HepG2 (cell line): ENCODE results near the gene AFG1L. TPM values are rescaled to one million over a fixed set of nuclear protein-coding genes. Genes with fewer than 3 reads are reported as not detected.

Experiments used
- ARHGAP35 ChIP-seq: sonication (generic); formaldehyde crosslinking; IDR thresholded peaks from 2 replicates; pipeline ENCODE4 v1.9.0; 2022; ENCODE audit warnings: mild to moderate bottlenecking, inconsistent platforms, moderate library complexity, missing genetic modification reagents, borderline replicate concordance
- ATF1 ChIP-seq: IDR thresholded peaks from 2 replicates; pipeline ENCODE4 v1.6.1; 2016; ENCODE audit warnings: mild to moderate bottlenecking, control low read depth
- CREBL2 ChIP-seq: sonication (generic); formaldehyde crosslinking; IDR thresholded peaks from 2 replicates; pipeline ENCODE4 v1.8.1; 2023; ENCODE audit warnings: missing genetic modification reagents, mild to moderate bottlenecking, borderline replicate concordance
- FOSL1 ChIP-seq: sonication (generic); formaldehyde crosslinking; IDR thresholded peaks from 2 replicates; pipeline ENCODE4 v1.9.0; 2021; ENCODE audit warnings: missing genetic modification reagents, borderline replicate concordance
- JARID2 ChIP-seq: sonication (generic); formaldehyde crosslinking; IDR thresholded peaks from 2 replicates; pipeline ENCODE4 v1.8.1; 2023; ENCODE audit warnings: missing genetic modification reagents, inconsistent platforms; ENCODE audit not compliant: insufficient replicate concordance
- LCORL ChIP-seq, 2 experiments: fragments of 450-650 bp in 1 of 2; sonication (generic) in 1 of 2; formaldehyde crosslinking in 1 of 2; IDR thresholded peaks; 2 replicates each; pipeline versions ENCODE4 v1.5.0 to v1.6.1; 2017 to 2020; ENCODE audit warnings: antibody characterized with exemption in 1 of 2, missing genetic modification reagents in 1 of 2
- MED1 ChIP-seq: sonication (generic); formaldehyde crosslinking; IDR thresholded peaks from 2 replicates; pipeline ENCODE4 v1.4.0; 2020; ENCODE audit warnings: missing genetic modification reagents
- MLLT10 ChIP-seq: sonication (generic); formaldehyde crosslinking; IDR thresholded peaks from 2 replicates; pipeline ENCODE4 v1.4.0; 2020; ENCODE audit warnings: missing genetic modification reagents
- NFIB ChIP-seq: sonication (generic); formaldehyde crosslinking; IDR thresholded peaks from 2 replicates; pipeline ENCODE4 v1.9.0; 2021; ENCODE audit warnings: missing genetic modification reagents, mild to moderate bottlenecking, borderline replicate concordance
- NFKBIZ ChIP-seq: IDR thresholded peaks from 2 replicates; pipeline ENCODE4 v1.6.1; 2018; ENCODE audit warnings: missing genetic modification reagents, missing compliant biosample characterization
- NFRKB ChIP-seq: fragments of 450-650 bp; IDR thresholded peaks from 2 replicates; pipeline ENCODE4 v1.6.1; 2017
- NFYB ChIP-seq: sonication (generic); formaldehyde crosslinking; IDR thresholded peaks from 2 replicates; pipeline ENCODE4 v1.4.0; 2020; ENCODE audit warnings: missing genetic modification reagents
- PTBP1 ChIP-seq: fragments of 200-400 bp; formaldehyde crosslinking; IDR thresholded peaks from 2 replicates; pipeline ENCODE4 v1.6.1; 2018; ENCODE audit warnings: low read length, low read depth; ENCODE audit not compliant: poor library complexity, severe bottlenecking
- REPIN1 ChIP-seq: sonication (generic); formaldehyde crosslinking; IDR thresholded peaks from 2 replicates; pipeline ENCODE4 v1.8.0; 2022; ENCODE audit warnings: missing genetic modification reagents, low read depth, mild to moderate bottlenecking, borderline replicate concordance
- SMAD1 ChIP-seq: sonication (generic); formaldehyde crosslinking; IDR thresholded peaks from 2 replicates; pipeline ENCODE4 v1.4.0; 2020; ENCODE audit warnings: missing genetic modification reagents, low read depth, mild to moderate bottlenecking, borderline replicate concordance
- TCF7 ChIP-seq: sonication (generic); IDR thresholded peaks from 2 replicates; pipeline ENCODE4 v1.6.1; 2016; ENCODE audit warnings: antibody characterized with exemption, low read depth
- TGIF2 ChIP-seq: IDR thresholded peaks from 2 replicates; pipeline ENCODE4 v1.6.1; 2016; ENCODE audit warnings: control low read depth, missing compliant biosample characterization
- THAP7 ChIP-seq: sonication (generic); formaldehyde crosslinking; IDR thresholded peaks from 2 replicates; pipeline ENCODE4 v1.8.1; 2023; ENCODE audit warnings: mild to moderate bottlenecking, missing genetic modification reagents
- TIGD3 ChIP-seq: sonication (generic); formaldehyde crosslinking; IDR thresholded peaks from 2 replicates; pipeline ENCODE4 v1.5.1; 2020; ENCODE audit warnings: mild to moderate bottlenecking, missing genetic modification reagents, borderline replicate concordance
- ZIK1 ChIP-seq: sonication (generic); formaldehyde crosslinking; IDR thresholded peaks from 2 replicates; pipeline ENCODE4 v1.5.0; 2020; ENCODE audit warnings: mild to moderate bottlenecking, low read depth, missing genetic modification reagents, borderline replicate concordance
- ZKSCAN5 ChIP-seq: sonication (generic); formaldehyde crosslinking; IDR thresholded peaks from 2 replicates; pipeline ENCODE4 v1.5.1; 2020; ENCODE audit warnings: mild to moderate bottlenecking, missing genetic modification reagents
- ZNF10 ChIP-seq: sonication (generic); formaldehyde crosslinking; IDR thresholded peaks from 2 replicates; pipeline ENCODE4 v1.4.0; 2020; ENCODE audit warnings: mild to moderate bottlenecking, low read depth, missing genetic modification reagents, borderline replicate concordance
- ZNF20 ChIP-seq: sonication (generic); formaldehyde crosslinking; IDR thresholded peaks from 2 replicates; pipeline ENCODE4 v1.4.0; 2020; ENCODE audit warnings: mild to moderate bottlenecking, moderate library complexity, missing genetic modification reagents
- ZNF652 ChIP-seq: IDR thresholded peaks from 2 replicates; pipeline ENCODE4 v1.6.1; 2016; ENCODE audit warnings: low read depth, borderline replicate concordance
- ZNF788 ChIP-seq: sonication (generic); formaldehyde crosslinking; IDR thresholded peaks from 2 replicates; pipeline ENCODE4 v1.5.0; 2020; ENCODE audit warnings: mild to moderate bottlenecking, missing genetic modification reagents, borderline replicate concordance
- ZSCAN30 ChIP-seq: sonication (generic); formaldehyde crosslinking; IDR thresholded peaks from 2 replicates; pipeline ENCODE4 v1.5.0; 2020; ENCODE audit warnings: mild to moderate bottlenecking, missing genetic modification reagents
- ZUFSP ChIP-seq: sonication (generic); formaldehyde crosslinking; IDR thresholded peaks from 2 replicates; pipeline ENCODE4 v1.9.0; 2021; ENCODE audit warnings: missing genetic modification reagents, mild to moderate bottlenecking, borderline replicate concordance
- polyA plus RNA-seq, 8 experiments: library from polyadenylated mRNA; depleted of rRNA in 3 of 8; stranded (reverse) in 7 of 8; unstranded in 1 of 8; fragments of >200 nt; fragmentation: Illumina TruSeq in 4 of 8; extraction: Trizol in 4 of 8; gene quantifications; 2 replicates each; pipeline versions ENCODE4 v1.2.1 to v1.2.3, GENCODE V29; 2011 to 2016; ENCODE audit warnings: low read depth in 4 of 8, missing spikeins in 1 of 8, mixed read lengths in 1 of 8; ENCODE audit not compliant: insufficient read depth in 1 of 8
- total RNA-seq, 5 experiments: library from RNA; depleted of rRNA; stranded (reverse); fragments of >200 nt; fragmentation: Illumina TruSeq; extraction: Trizol; gene quantifications; 2 replicates each; pipeline ENCODE4 v1.2.3, GENCODE V29; 2016; ENCODE audit warnings: low read depth in 1 of 5

AFG1L gene
- total and polyA plus RNA-seq, 2 of the 13 experiments (the other 11 are each of a cell fraction or from before 2014, with no cell fraction given) = 3.1 to 14.0 TPM

GRCh38 chr6:108559097-108559883 lies 264.4 kb downstream of the AFG1L start (continued):
- TF ChIP-seq ZNF652 (CRISPR knock-in tag) (no peak), NFIB (no peak), LCORL (IDR thresholded peaks at IDR 0.05) (no peak), LCORL (CRISPR knock-in tag; IDR thresholded peaks at IDR 0.05) (0 out of 2 replicates have a peak, but pooled peaks have one; percentile 12), SMAD1 (CRISPR knock-in tag) (no peak), NFYB (CRISPR knock-in tag) (no peak), TGIF2 (CRISPR knock-in tag) (no peak), TCF7 (no peak), PTBP1 (no peak), FOSL1 (CRISPR knock-in tag) (no peak), JARID2 (CRISPR knock-in tag) (no peak), TIGD3 (no peak), ZNF20 (no peak), NFKBIZ (CRISPR knock-in tag) (no peak), MED1 (CRISPR knock-in tag) (peak; percentile 32), ZUFSP (no peak), ZNF788 (CRISPR knock-in tag) (no peak), ZIK1 (CRISPR knock-in tag) (no peak), ZNF10 (no peak), NFRKB (no peak), CREBL2 (no peak), THAP7 (CRISPR knock-in tag) (no peak), ZKSCAN5 (CRISPR knock-in tag) (no peak), ARHGAP35 (CRISPR knock-in tag) (no peak), REPIN1 (CRISPR knock-in tag) (no peak), ZSCAN30 (CRISPR knock-in tag) (no peak), ATF1 (CRISPR knock-in tag) (no peak), MLLT10 (CRISPR knock-in tag) (no peak)
